K562 (cell line): ENCODE measurements around the gene KLHL12. TPM values are rescaled to one million over a fixed set of nuclear protein-coding genes. Genes with fewer than 3 reads are reported as not detected.

Source experiments
- ATF1 ChIP-seq, 2 experiments: fragments of 450-650 bp in 1 of 2; IDR thresholded peaks; 2 replicates each; pipeline ENCODE4 v1.6.1; 2016; ENCODE audit warnings: missing compliant biosample characterization in 1 of 2, missing genetic modification characterization in 1 of 2
- BACH1 ChIP-seq: fragments of 200-800 bp; sonication (Bioruptor generic); IDR thresholded peaks from 2 replicates; pipeline ENCODE4 v1.6.1; 2016; ENCODE audit warnings: missing genetic modification characterization, missing compliant biosample characterization
- CBX5 ChIP-seq: IDR thresholded peaks from 2 replicates; pipeline ENCODE4 v1.6.1; 2014; ENCODE audit warnings: low read depth, borderline replicate concordance
- CHCHD3 ChIP-seq: fragments of 250-450 bp; sonication (Bioruptor Pico); IDR thresholded peaks from 2 replicates; pipeline ENCODE4 v2.1.2; 2022; ENCODE audit warnings: mild to moderate bottlenecking
- CREB3 ChIP-seq: fragments of 450-650 bp; conservative IDR thresholded peaks from 2 replicates; pipeline ENCODE4 v1.6.1; 2016; ENCODE audit warnings: missing genetic modification characterization, low read depth, mild to moderate bottlenecking, missing compliant biosample characterization, moderate library complexity
- CXXC5 ChIP-seq: fragments of 250-450 bp; sonication (Bioruptor Pico); IDR thresholded peaks from 2 replicates; pipeline ENCODE4 v1.8.0; 2022; ENCODE audit warnings: inconsistent platforms, mild to moderate bottlenecking, moderate library complexity
- DLX4 ChIP-seq: fragments of 250-450 bp; sonication (Bioruptor Pico); IDR thresholded peaks from 2 replicates; pipeline ENCODE4 v1.6.1; 2021; ENCODE audit warnings: mild to moderate bottlenecking
- ELK3 ChIP-seq: fragments of 450-650 bp; formaldehyde crosslinking; IDR thresholded peaks from 2 replicates; pipeline ENCODE4 v1.4.0; 2020; ENCODE audit warnings: mild to moderate bottlenecking
- ERF ChIP-seq: fragments of 450-650 bp; formaldehyde crosslinking; IDR thresholded peaks from 2 replicates; pipeline ENCODE4 v1.4.0; 2020; ENCODE audit warnings: mild to moderate bottlenecking, mixed read lengths
- GABPB1 ChIP-seq: sonication (generic); formaldehyde crosslinking; IDR thresholded peaks from 2 replicates; pipeline ENCODE4 v1.8.0; 2022; ENCODE audit warnings: mild to moderate bottlenecking, missing genetic modification reagents
- HMG20B ChIP-seq: fragments of 250-450 bp; sonication (Bioruptor Pico); IDR thresholded peaks from 2 replicates; pipeline ENCODE4 v1.5.0; 2021; ENCODE audit warnings: mild to moderate bottlenecking
- MAX ChIP-seq: sonication (generic); formaldehyde crosslinking; IDR thresholded peaks from 2 replicates; pipeline ENCODE4 v1.9.0; 2022; ENCODE audit warnings: mild to moderate bottlenecking, missing genetic modification reagents
- MCM7 ChIP-seq, 2 experiments: fragments of 450-650 bp; IDR thresholded peaks; 2 replicates each; pipeline ENCODE4 v1.6.1; 2016 to 2018
- NFIC ChIP-seq: fragments of 450-650 bp; IDR thresholded peaks from 2 replicates; pipeline ENCODE4 v1.6.1; 2017; ENCODE audit warnings: mild to moderate bottlenecking, inconsistent platforms
- NR1H2 ChIP-seq: sonication (generic); formaldehyde crosslinking; IDR thresholded peaks from 2 replicates; pipeline ENCODE4 v1.4.0; 2020; ENCODE audit warnings: mild to moderate bottlenecking, missing genetic modification reagents
- POLR2G ChIP-seq: fragments of 200-400 bp; formaldehyde crosslinking; IDR thresholded peaks from 2 replicates; pipeline ENCODE4 v1.6.1; 2017; ENCODE audit warnings: low read depth, mild to moderate bottlenecking, antibody characterized with exemption, low read length, moderate library complexity
- SLC30A9 ChIP-seq: fragments of 250-450 bp; sonication (Bioruptor Pico); IDR thresholded peaks from 2 replicates; pipeline ENCODE4 v1.8.0; 2022; ENCODE audit warnings: mild to moderate bottlenecking, moderate library complexity
- SMARCE1 ChIP-seq: fragments of 450-650 bp; IDR thresholded peaks from 2 replicates; pipeline ENCODE4 v1.7.1; 2016; ENCODE audit warnings: mild to moderate bottlenecking
- SRSF1 ChIP-seq: fragments of 200-400 bp; formaldehyde crosslinking; IDR thresholded peaks from 2 replicates; pipeline ENCODE4 v1.6.1; 2017; ENCODE audit warnings: mild to moderate bottlenecking, low read depth, low read length, moderate library complexity
- TCF3 ChIP-seq: sonication (generic); formaldehyde crosslinking; IDR thresholded peaks from 2 replicates; pipeline ENCODE4 v1.4.0; 2020; ENCODE audit warnings: mild to moderate bottlenecking, missing genetic modification reagents
- ZBTB43 ChIP-seq: sonication (generic); formaldehyde crosslinking; IDR thresholded peaks from 2 replicates; pipeline ENCODE4 v1.8.0; 2023; ENCODE audit warnings: mild to moderate bottlenecking, missing genetic modification reagents
- ZC3H8 ChIP-seq: fragments of 450-650 bp; IDR thresholded peaks from 2 replicates; pipeline ENCODE4 v1.6.1; 2017
- ZNF12 ChIP-seq: sonication (generic); formaldehyde crosslinking; IDR thresholded peaks from 2 replicates; pipeline ENCODE4 v1.4.0; 2020; ENCODE audit warnings: mild to moderate bottlenecking, missing genetic modification reagents
- ZNF143 ChIP-seq: sonication (generic); formaldehyde crosslinking; IDR thresholded peaks from 2 replicates; pipeline ENCODE4 v1.9.0; 2022; ENCODE audit warnings: mild to moderate bottlenecking, missing genetic modification reagents
- ZNF212 ChIP-seq: fragments of 450-650 bp; formaldehyde crosslinking; IDR thresholded peaks from 2 replicates; pipeline ENCODE4 v1.4.0; 2020; ENCODE audit warnings: mild to moderate bottlenecking
- ZNF24 ChIP-seq: fragments of 450-650 bp; IDR thresholded peaks from 2 replicates; pipeline ENCODE4 v1.6.1; 2016
- ZNF561 ChIP-seq: fragments of 450-650 bp; formaldehyde crosslinking; conservative IDR thresholded peaks from 2 replicates; pipeline ENCODE4 v1.4.0; 2020; ENCODE audit warnings: mild to moderate bottlenecking, moderate library complexity
- ZNF644 ChIP-seq: fragments of 200-800 bp; sonication (Bioruptor generic); IDR thresholded peaks from 2 replicates; pipeline ENCODE4 v1.6.1; 2016; ENCODE audit warnings: low read depth, missing genetic modification characterization, missing compliant biosample characterization
- ZNF75A ChIP-seq: fragments of 450-650 bp; formaldehyde crosslinking; IDR thresholded peaks from 2 replicates; pipeline ENCODE4 v1.4.0; 2020; ENCODE audit warnings: mild to moderate bottlenecking
- polyA plus RNA-seq, 8 experiments: library from polyadenylated mRNA; depleted of rRNA in 4 of 8; stranded (reverse) in 5 of 8; unstranded in 3 of 8; fragments of >200 nt; fragmentation: Nextera tagmentation in 2 of 8; fragmentation: Illumina TruSeq in 1 of 8; extraction: Ambion mirVana in 2 of 8; extraction: Trizol in 1 of 8; gene quantifications; 2 replicates each; pipeline versions ENCODE4 v1.2.1 to v1.2.3, GENCODE V29; 2011 to 2014; ENCODE audit warnings: inconsistent platforms in 1 of 8, missing spikeins in 1 of 8
- total RNA-seq, 7 experiments: library from RNA; depleted of rRNA in 6 of 7; stranded (reverse); fragments of >200 nt in 6 of 7; fragmentation: Illumina TruSeq in 2 of 7; extraction: Trizol in 2 of 7; gene quantifications; 2 replicates each; pipeline versions ENCODE4 v1.2.1 to v1.2.3, GENCODE V29; 2011 to 2021; ENCODE audit warnings: low replicate concordance in 1 of 7

KLHL12 gene
- total and polyA plus RNA-seq, 9 of the 15 experiments (the other 6 are each of a cell fraction or from before 2014, with no cell fraction given): 23.1 to 85.1 (median 35.0) TPM

- no peak for TF ChIP-seq POLR2G
- TF ChIP-seq ZNF12 (CRISPR knock-in tag): no peak
- TF ChIP-seq ZBTB43 (CRISPR knock-in tag): no peak
- no peak for TF ChIP-seq BACH1 (tag)
- no peak for TF ChIP-seq CXXC5 (CRISPR knock-in tag)
- no peak for TF ChIP-seq HMG20B
- TF ChIP-seq CREB3 (tag): 0 out of 2 replicates have a peak, but pooled peaks have one; percentile 27
- no peak for TF ChIP-seq CBX5
- TF ChIP-seq MAX (CRISPR knock-in tag): peak; percentile 65
- no peak for TF ChIP-seq DLX4 (CRISPR knock-in tag)
- TF ChIP-seq ZNF561 (CRISPR knock-in tag): no peak
- TF ChIP-seq GABPB1 (CRISPR knock-in tag): no peak
- TF ChIP-seq NR1H2: no peak
- no peak for TF ChIP-seq ZNF644 (tag)
- TF ChIP-seq SLC30A9: no peak
- no peak for TF ChIP-seq ATF1 (CRISPR knock-in tag; IDR thresholded peaks at IDR 0.05)
- no peak for TF ChIP-seq ATF1 (tag; IDR thresholded peaks at IDR 0.05)
- TF ChIP-seq ELK3: no peak
- TF ChIP-seq ZNF24: no peak
- TF ChIP-seq SRSF1: no peak
- no peak for TF ChIP-seq ERF (CRISPR knock-in tag)
- TF ChIP-seq ZNF212 (CRISPR knock-in tag): no peak
- TF ChIP-seq MCM7 (IDR thresholded peaks at IDR 0.05): no peak
- TF ChIP-seq CHCHD3 (CRISPR knock-in tag): no peak
- no peak for TF ChIP-seq ZNF143 (CRISPR knock-in tag)
- no peak for TF ChIP-seq SMARCE1
- TF ChIP-seq ZC3H8: no peak
- no peak for TF ChIP-seq NFIC
- TF ChIP-seq TCF3 (CRISPR knock-in tag): no peak
- peak; percentile 63; the same call in 1 of the 2 replicates for TF ChIP-seq ZNF75A (CRISPR knock-in tag)
Observed at GRCh38 chr1:202852163-202852904, 74.7 kb downstream of the KLHL12 start (continued).
